ENCODE results near the gene ZNRF2. TPM values are rescaled to one million over a fixed set of nuclear protein-coding genes. Genes with fewer than 3 reads are reported as not detected.

Gene ZNRF2
- total and polyA plus RNA-seq, 2 of the 13 experiments (the other 11 are each of a cell fraction or from before 2014, with no cell fraction given) = 3.5 to 7.7 TPM

DNA sequence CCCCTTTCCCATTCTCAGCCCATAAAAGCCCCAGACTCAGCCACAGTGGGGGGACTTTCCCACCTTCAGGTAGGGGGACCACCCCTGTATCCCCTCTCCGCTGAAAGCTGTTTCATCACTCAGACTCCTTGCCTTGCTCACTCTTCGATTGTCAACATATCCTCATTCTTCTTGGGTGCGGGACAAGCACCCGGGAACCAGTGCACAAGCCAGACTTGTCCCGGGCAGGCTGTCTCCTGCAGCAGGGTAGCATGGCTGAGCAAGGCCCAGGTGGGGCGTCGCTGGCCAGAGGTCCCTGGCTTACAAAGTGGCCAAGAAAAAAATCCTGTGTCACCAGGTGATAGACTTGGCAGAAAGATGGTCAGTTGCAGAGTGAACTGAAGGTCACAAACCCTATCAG is 129.5 kb downstream of the ZNRF2 start (continued):
- TF ChIP-seq, protein P1, sequence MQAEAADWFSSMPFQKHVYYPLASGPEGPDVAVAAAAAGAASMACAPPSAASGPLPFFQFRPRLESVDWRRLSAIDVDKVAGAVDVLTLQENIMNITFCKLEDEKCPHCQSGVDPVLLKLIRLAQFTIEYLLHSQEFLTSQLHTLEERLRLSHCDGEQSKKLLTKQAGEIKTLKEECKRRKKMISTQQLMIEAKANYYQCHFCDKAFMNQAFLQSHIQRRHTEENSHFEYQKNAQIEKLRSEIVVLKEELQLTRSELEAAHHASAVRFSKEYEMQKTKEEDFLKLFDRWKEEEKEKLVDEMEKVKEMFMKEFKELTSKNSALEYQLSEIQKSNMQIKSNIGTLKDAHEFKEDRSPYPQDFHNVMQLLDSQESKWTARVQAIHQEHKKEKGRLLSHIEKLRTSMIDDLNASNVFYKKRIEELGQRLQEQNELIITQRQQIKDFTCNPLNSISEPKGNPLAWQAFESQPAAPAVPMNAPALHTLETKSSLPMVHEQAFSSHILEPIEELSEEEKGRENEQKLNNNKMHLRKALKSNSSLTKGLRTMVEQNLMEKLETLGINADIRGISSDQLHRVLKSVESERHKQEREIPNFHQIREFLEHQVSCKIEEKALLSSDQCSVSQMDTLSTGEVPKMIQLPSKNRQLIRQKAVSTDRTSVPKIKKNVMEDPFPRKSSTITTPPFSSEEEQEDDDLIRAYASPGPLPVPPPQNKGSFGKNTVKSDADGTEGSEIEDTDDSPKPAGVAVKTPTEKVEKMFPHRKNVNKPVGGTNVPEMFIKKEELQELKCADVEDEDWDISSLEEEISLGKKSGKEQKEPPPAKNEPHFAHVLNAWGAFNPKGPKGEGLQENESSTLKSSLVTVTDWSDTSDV (CRISPR knock-in tag; IDR thresholded peaks at IDR 0.05) = no peak
- no peak for TF ChIP-seq MED8 (CRISPR knock-in tag; IDR thresholded peaks at IDR 0.05; ENCODE audit: insufficient replicate concordance)
- no peak for TF ChIP-seq GATAD2A (CRISPR knock-in tag; IDR thresholded peaks at IDR 0.05)
- TF ChIP-seq, protein P2, sequence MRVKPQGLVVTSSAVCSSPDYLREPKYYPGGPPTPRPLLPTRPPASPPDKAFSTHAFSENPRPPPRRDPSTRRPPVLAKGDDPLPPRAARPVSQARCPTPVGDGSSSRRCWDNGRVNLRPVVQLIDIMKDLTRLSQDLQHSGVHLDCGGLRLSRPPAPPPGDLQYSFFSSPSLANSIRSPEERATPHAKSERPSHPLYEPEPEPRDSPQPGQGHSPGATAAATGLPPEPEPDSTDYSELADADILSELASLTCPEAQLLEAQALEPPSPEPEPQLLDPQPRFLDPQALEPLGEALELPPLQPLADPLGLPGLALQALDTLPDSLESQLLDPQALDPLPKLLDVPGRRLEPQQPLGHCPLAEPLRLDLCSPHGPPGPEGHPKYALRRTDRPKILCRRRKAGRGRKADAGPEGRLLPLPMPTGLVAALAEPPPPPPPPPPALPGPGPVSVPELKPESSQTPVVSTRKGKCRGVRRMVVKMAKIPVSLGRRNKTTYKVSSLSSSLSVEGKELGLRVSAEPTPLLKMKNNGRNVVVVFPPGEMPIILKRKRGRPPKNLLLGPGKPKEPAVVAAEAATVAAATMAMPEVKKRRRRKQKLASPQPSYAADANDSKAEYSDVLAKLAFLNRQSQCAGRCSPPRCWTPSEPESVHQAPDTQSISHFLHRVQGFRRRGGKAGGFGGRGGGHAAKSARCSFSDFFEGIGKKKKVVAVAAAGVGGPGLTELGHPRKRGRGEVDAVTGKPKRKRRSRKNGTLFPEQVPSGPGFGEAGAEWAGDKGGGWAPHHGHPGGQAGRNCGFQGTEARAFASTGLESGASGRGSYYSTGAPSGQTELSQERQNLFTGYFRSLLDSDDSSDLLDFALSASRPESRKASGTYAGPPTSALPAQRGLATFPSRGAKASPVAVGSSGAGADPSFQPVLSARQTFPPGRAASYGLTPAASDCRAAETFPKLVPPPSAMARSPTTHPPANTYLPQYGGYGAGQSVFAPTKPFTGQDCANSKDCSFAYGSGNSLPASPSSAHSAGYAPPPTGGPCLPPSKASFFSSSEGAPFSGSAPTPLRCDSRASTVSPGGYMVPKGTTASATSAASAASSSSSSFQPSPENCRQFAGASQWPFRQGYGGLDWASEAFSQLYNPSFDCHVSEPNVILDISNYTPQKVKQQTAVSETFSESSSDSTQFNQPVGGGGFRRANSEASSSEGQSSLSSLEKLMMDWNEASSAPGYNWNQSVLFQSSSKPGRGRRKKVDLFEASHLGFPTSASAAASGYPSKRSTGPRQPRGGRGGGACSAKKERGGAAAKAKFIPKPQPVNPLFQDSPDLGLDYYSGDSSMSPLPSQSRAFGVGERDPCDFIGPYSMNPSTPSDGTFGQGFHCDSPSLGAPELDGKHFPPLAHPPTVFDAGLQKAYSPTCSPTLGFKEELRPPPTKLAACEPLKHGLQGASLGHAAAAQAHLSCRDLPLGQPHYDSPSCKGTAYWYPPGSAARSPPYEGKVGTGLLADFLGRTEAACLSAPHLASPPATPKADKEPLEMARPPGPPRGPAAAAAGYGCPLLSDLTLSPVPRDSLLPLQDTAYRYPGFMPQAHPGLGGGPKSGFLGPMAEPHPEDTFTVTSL (CRISPR knock-in tag; IDR thresholded peaks at IDR 0.05; ENCODE audit: borderline replicate concordance) = no peak
- no peak for TF ChIP-seq KAT2B (IDR thresholded peaks at IDR 0.05; ENCODE audit: borderline replicate concordance, low read depth, low read length)

MicroRNAs encoded within 50 kb of the gene (microRNA counts, 767-probe panel; counts per million panel counts)
- microRNA hsa-miR-550a-5p = not detected
- microRNA hsa-miR-550b-3p = not detected

Small RNA genes within 50 kb of the gene (microRNA-seq; reads per million reads assigned to microRNA genes)
- not detected for gene MIR550A1
- gene MIR550B1 = not detected

Small RNA genes within 50 kb of the gene (small RNA-seq; reads per million reads assigned to genes)
- 0 reads per million in 3 experiments for gene MIR550A1 (ENCODE audit: insufficient read depth in 2 of 3, insufficient read length in 3 of 3, low read depth in 2 of 3, low replicate concordance in 1 of 3)

Other genes starting within 250 kb of the ZNRF2 start
- gene MTURN, start 149.6 kb upstream of the ZNRF2 start, total RNA-seq (2016; rRNA removed; fragmentation: Illumina TruSeq; extraction: Trizol) = 5.7 and 8.2 TPM in 2 replicates
- gene MTURN, start 149.6 kb upstream of the ZNRF2 start, polyA plus RNA-seq (2011; rRNA removed) = 7.2 and 7.9 TPM in 2 replicates
- gene NOD1, start 194.2 kb downstream of the ZNRF2 start, total RNA-seq (2016; rRNA removed; fragmentation: Illumina TruSeq; extraction: Trizol) = 2.9 TPM in 2 replicates
- gene NOD1, start 194.2 kb downstream of the ZNRF2 start, polyA plus RNA-seq (2011; rRNA removed) = 1.7 and 1.9 TPM in 2 replicates
- 78.3 and 100 TPM in 2 replicates for gene GGCT, start 220.2 kb downstream of the ZNRF2 start, total RNA-seq (2016; rRNA removed; fragmentation: Illumina TruSeq; extraction: Trizol)
- gene GGCT, start 220.2 kb downstream of the ZNRF2 start, polyA plus RNA-seq (2011; rRNA removed) = 14.0 and 19.5 TPM in 2 replicates

Measured in HepG2 (cell line).